ENCODE data around the gene RECQL5.

GRCh38 chr17:75616521-75617122, 50.3 kb downstream of the RECQL5 start:
- TF ChIP-seq POLR2A (IDR thresholded peaks at IDR 0.05): no peak
- TF ChIP-seq CTCF (IDR thresholded peaks at IDR 0.05): no peak

Measured in vagina (tissue), 2 donors.